ENCODE data around the gene IGF2BP3.

GRCh38 chr7:23454881-23455526 lies 15.3 kb downstream of the IGF2BP3 start:
- no peak for TF ChIP-seq CTCF (IDR thresholded peaks at IDR 0.05)
- no peak for TF ChIP-seq POLR2A (IDR thresholded peaks at IDR 0.05)
